Neural cell (in vitro differentiated cells): Measurements from ENCODE around the gene FAM135A. TPM values are rescaled to one million over a fixed set of nuclear protein-coding genes. Genes with fewer than 3 reads are reported as not detected.

ENCODE experiments used
- H2AFZ ChIP-seq: fragments of 200-600, 300-800 bp; sonication (generic), shearing (Covaris generic); 2 replicates; pipeline ENCODE4 v1.6.0; 2014; ENCODE audit warnings: low read depth, mild to moderate bottlenecking, antibody characterized with exemption, low read length, moderate library complexity
- H3F3A ChIP-seq: fragments of 200-600 bp; shearing (Covaris generic); 2 replicates; pipeline ENCODE4 v1.6.1; 2016; ENCODE audit warnings: mild to moderate bottlenecking, moderate library complexity, mixed read lengths, antibody characterized with exemption, low read length; ENCODE audit not compliant: insufficient read depth, poor library complexity, severe bottlenecking
- H3K27ac ChIP-seq: fragments of 200-600, 300-800 bp; sonication (generic), shearing (Covaris generic); 2 replicates; pipeline ENCODE4 v1.5.1; 2014; ENCODE audit warnings: mild to moderate bottlenecking, low read length, moderate library complexity
- H3K27me3 ChIP-seq: fragments of 300-800, 200-600 bp; sonication (generic), shearing (Covaris generic); 2 replicates; pipeline ENCODE4 v1.6.0; 2014; ENCODE audit warnings: mild to moderate bottlenecking, low read depth, low read length, moderate library complexity; ENCODE audit not compliant: insufficient read depth
- H3K36me3 ChIP-seq: fragments of 300-800, 200-600 bp; sonication (generic), shearing (Covaris generic); 2 replicates; pipeline ENCODE4 v1.5.1; 2014; ENCODE audit warnings: mild to moderate bottlenecking, antibody characterized with exemption, low read length, moderate library complexity; ENCODE audit not compliant: insufficient read depth
- H3K4me2 ChIP-seq: fragments of 300-800, 200-600 bp; sonication (generic), shearing (Covaris generic); 2 replicates; pipeline ENCODE4 v1.6.0; 2014; ENCODE audit warnings: mild to moderate bottlenecking, low read length
- H3K4me3 ChIP-seq: fragments of 300-800, 200-600 bp; sonication (generic), shearing (Covaris generic); 2 replicates; pipeline ENCODE4 v1.5.1; 2014; ENCODE audit warnings: mild to moderate bottlenecking, low read length, moderate library complexity
- H3K79me2 ChIP-seq: fragments of 200-600 bp; shearing (Covaris generic); replicated peaks from 2 replicates; pipeline ENCODE4 v1.6.0; 2014; ENCODE audit warnings: mild to moderate bottlenecking, low read length, moderate library complexity; ENCODE audit not compliant: insufficient read depth
- H3K9ac ChIP-seq: fragments of 300-800, 200-600 bp; sonication (generic), shearing (Covaris generic); 2 replicates; pipeline ENCODE4 v1.6.1; 2016; ENCODE audit warnings: mild to moderate bottlenecking, low read length, mixed read lengths
- H3K9me2 ChIP-seq: fragments of 200-600 bp; shearing (Covaris generic); 2 replicates; pipeline ENCODE4 v1.6.1; 2016; ENCODE audit warnings: mild to moderate bottlenecking, low read length, mixed read lengths; ENCODE audit not compliant: insufficient read depth
- H3K9me3 ChIP-seq: fragments of 200-600, 300-800 bp; sonication (generic), shearing (Covaris generic); 2 replicates; pipeline ENCODE4 v1.6.1; 2016; ENCODE audit warnings: mild to moderate bottlenecking, mixed run types, low read length, moderate library complexity, mixed read lengths
- H4K20me1 ChIP-seq: fragments of 200-600 bp; shearing (Covaris generic); 2 replicates; pipeline ENCODE4 v1.6.1; 2016; ENCODE audit warnings: mild to moderate bottlenecking, mixed run types; ENCODE audit not compliant: insufficient read depth
- CTCF ChIP-seq: fragments of 450-650 bp; IDR thresholded peaks from 2 replicates; pipeline ENCODE4 v1.5.1; 2014; ENCODE audit warnings: antibody characterized with exemption, mild to moderate bottlenecking, moderate library complexity; ENCODE audit not compliant: poor library complexity, severe bottlenecking
- EP300 ChIP-seq: fragments of 450-650 bp; conservative IDR thresholded peaks from 2 replicates; pipeline ENCODE4 v1.6.1; 2014; ENCODE audit warnings: antibody characterized with exemption, mild to moderate bottlenecking, moderate library complexity; ENCODE audit not compliant: poor library complexity, severe bottlenecking
- EZH2 ChIP-seq: fragments of 200-600, 300-800 bp; shearing (Covaris generic), sonication (generic); IDR thresholded peaks from 2 replicates; pipeline ENCODE4 v1.6.1; 2014; ENCODE audit warnings: antibody characterized with exemption, low read length, borderline replicate concordance, mild to moderate bottlenecking; ENCODE audit not compliant: insufficient read depth, poor library complexity, severe bottlenecking
- MXI1 ChIP-seq: fragments of 450-650 bp; conservative IDR thresholded peaks from 2 replicates; pipeline ENCODE4 v1.6.1; 2014; ENCODE audit warnings: antibody characterized with exemption, mild to moderate bottlenecking; ENCODE audit not compliant: poor library complexity, severe bottlenecking
- POLR2AphosphoS5 ChIP-seq: IDR thresholded peaks from 2 replicates; pipeline ENCODE4 v1.6.1; 2012
- RAD21 ChIP-seq: fragments of 450-650 bp; conservative IDR thresholded peaks from 2 replicates; pipeline ENCODE4 v1.6.1; 2014; ENCODE audit warnings: antibody characterized with exemption, mild to moderate bottlenecking, moderate library complexity
- SMC3 ChIP-seq: fragments of 450-650 bp; conservative IDR thresholded peaks from 2 replicates; pipeline ENCODE4 v1.6.1; 2014; ENCODE audit warnings: antibody characterized with exemption, mild to moderate bottlenecking, moderate library complexity; ENCODE audit not compliant: poor library complexity
- TAF1 ChIP-seq: IDR thresholded peaks from 2 replicates; pipeline ENCODE4 v1.6.1; 2012; ENCODE audit warnings: low read depth
- polyA plus RNA-seq: library from polyadenylated mRNA; depleted of rRNA; stranded (reverse); fragments of >200 nt; gene quantifications from 2 replicates; pipeline ENCODE4 v1.2.3, GENCODE V29; 2014
- TF ChIP-seq, protein P1 (sequence below): IDR thresholded peaks from 2 replicates; pipeline ENCODE4 v1.6.1; 2012; ENCODE audit warnings: borderline replicate concordance

Gene FAM135A
- polyA plus RNA-seq, 1 donor from 2014 or later = 31.4 TPM

GRCh38 chr6:70538376-70538775 lies 125.1 kb downstream of the FAM135A start:
- Histone ChIP-seq H3K79me2 (no peaks in the 10 kb centered on the region), H3K9me3 (no peaks in the 10 kb centered on the region), H3K4me3 (no peak overlapping the region), H3F3A (no peaks in the 10 kb centered on the region), H3K36me3 (peaks cover 6% of the 10 kb centered on the region), H3K27me3 (no peaks in the 10 kb centered on the region), H3K27ac (no peak overlapping the region), H2AFZ (no peak overlapping the region), H3K4me2 (no peak overlapping the region), H4K20me1 (no peaks in the 10 kb centered on the region), H3K9me2 (no peaks in the 10 kb centered on the region), H3K9ac (no peak overlapping the region)
- TF ChIP-seq MXI1 (no peak), RAD21 (no peak), EP300 (no peak)

- no peak overlapping the region for H2AFZ ChIP-seq
- H3K9me2 ChIP-seq = no peaks in the 10 kb centered on the region
- no peak overlapping the region for H3K27ac ChIP-seq
- H3K27me3 ChIP-seq = no peaks in the 10 kb centered on the region
- no peaks in the 10 kb centered on the region for H3K79me2 ChIP-seq
- no peaks in the 10 kb centered on the region for H3K9me3 ChIP-seq
- H4K20me1 ChIP-seq = no peaks in the 10 kb centered on the region
- no peak overlapping the region for H3K4me2 ChIP-seq
- no peak overlapping the region for H3K4me3 ChIP-seq
- no peaks in the 10 kb centered on the region for H3F3A ChIP-seq
- H3K36me3 ChIP-seq = no peaks in the 10 kb centered on the region
- TF ChIP-seq TAF1 (no peak), RAD21 (peak; percentile 68), EZH2 (no peak), EP300 (no peak), MXI1 (no peak), SMC3 (peak; percentile 65), POLR2AphosphoS5 (no peak), CTCF (peak; percentile 63)
- TF ChIP-seq, protein P1, sequence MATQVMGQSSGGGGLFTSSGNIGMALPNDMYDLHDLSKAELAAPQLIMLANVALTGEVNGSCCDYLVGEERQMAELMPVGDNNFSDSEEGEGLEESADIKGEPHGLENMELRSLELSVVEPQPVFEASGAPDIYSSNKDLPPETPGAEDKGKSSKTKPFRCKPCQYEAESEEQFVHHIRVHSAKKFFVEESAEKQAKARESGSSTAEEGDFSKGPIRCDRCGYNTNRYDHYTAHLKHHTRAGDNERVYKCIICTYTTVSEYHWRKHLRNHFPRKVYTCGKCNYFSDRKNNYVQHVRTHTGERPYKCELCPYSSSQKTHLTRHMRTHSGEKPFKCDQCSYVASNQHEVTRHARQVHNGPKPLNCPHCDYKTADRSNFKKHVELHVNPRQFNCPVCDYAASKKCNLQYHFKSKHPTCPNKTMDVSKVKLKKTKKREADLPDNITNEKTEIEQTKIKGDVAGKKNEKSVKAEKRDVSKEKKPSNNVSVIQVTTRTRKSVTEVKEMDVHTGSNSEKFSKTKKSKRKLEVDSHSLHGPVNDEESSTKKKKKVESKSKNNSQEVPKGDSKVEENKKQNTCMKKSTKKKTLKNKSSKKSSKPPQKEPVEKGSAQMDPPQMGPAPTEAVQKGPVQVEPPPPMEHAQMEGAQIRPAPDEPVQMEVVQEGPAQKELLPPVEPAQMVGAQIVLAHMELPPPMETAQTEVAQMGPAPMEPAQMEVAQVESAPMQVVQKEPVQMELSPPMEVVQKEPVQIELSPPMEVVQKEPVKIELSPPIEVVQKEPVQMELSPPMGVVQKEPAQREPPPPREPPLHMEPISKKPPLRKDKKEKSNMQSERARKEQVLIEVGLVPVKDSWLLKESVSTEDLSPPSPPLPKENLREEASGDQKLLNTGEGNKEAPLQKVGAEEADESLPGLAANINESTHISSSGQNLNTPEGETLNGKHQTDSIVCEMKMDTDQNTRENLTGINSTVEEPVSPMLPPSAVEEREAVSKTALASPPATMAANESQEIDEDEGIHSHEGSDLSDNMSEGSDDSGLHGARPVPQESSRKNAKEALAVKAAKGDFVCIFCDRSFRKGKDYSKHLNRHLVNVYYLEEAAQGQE = no peak
- no peak overlapping the region for H3K9ac ChIP-seq
Measured at GRCh38 chr6:70547313-70547712, 134.0 kb downstream of the FAM135A start.

DNA sequence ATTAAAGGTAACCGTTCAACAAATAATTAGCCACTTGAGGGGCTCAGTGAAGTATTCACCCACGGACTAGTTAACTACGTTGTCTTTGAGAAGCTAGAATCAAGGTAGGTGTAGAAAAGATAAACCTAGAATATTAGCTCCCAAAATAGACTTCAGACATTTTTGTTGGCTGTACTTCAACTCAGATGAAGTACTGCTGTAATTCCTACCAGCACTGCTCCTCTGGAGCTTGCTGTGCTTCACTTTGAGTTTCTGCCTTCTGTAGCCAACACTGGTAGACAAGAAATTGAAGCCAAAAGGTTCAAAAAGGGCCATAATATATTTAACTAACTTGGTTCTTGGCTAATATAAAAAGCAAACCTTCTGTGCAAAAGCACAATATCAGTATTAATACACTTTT lies 134.6 kb downstream of the FAM135A start:
- H3K27ac ChIP-seq = no peak overlapping the region
- H3K9me2 ChIP-seq = no peaks in the 10 kb centered on the region
- H4K20me1 ChIP-seq = no peaks in the 10 kb centered on the region
- no peaks in the 10 kb centered on the region for H3F3A ChIP-seq
- no peaks in the 10 kb centered on the region for H3K9me3 ChIP-seq
- TF ChIP-seq TAF1 (no peak), SMC3 (no peak)
- no peak overlapping the region for H3K9ac ChIP-seq
- no peaks in the 10 kb centered on the region for H3K36me3 ChIP-seq
- H3K4me2 ChIP-seq = no peak overlapping the region
- H2AFZ ChIP-seq = no peak overlapping the region
- H3K27me3 ChIP-seq = no peaks in the 10 kb centered on the region
- H3K4me3 ChIP-seq = no peak overlapping the region
- H3K79me2 ChIP-seq = no peaks in the 10 kb centered on the region
